Central memory CD4-positive, alpha-beta T cell (primary cell): ENCODE data around the gene KRTAP4-2.
"Not testable (repeated sequence)": the region's sequence is repeated elsewhere in the genome, so short reads cannot be mapped to it uniquely, and the experiment has no call there.

Experiments
- DNase-seq: peaks from one replicate; pipeline ENCODE4 v3.0.0; 2022
- total RNA-seq, 3 experiments: gene quantifications; one replicate each; lab custom pipeline; 2026; lab: John Stamatoyannopoulos, UW

Gene KRTAP4-2
- 0 reads per million in 3 experiments for total RNA-seq

- no peak for DNase-seq
Measured at GRCh38 chr17:41177727-41178271, at the start of gene KRTAP4-2. Gene KRTAP4-2, minus strand, starts transcription at chr17:41178221. Its CDS starts 57 bp downstream, at chr17:41178164.

DNA sequence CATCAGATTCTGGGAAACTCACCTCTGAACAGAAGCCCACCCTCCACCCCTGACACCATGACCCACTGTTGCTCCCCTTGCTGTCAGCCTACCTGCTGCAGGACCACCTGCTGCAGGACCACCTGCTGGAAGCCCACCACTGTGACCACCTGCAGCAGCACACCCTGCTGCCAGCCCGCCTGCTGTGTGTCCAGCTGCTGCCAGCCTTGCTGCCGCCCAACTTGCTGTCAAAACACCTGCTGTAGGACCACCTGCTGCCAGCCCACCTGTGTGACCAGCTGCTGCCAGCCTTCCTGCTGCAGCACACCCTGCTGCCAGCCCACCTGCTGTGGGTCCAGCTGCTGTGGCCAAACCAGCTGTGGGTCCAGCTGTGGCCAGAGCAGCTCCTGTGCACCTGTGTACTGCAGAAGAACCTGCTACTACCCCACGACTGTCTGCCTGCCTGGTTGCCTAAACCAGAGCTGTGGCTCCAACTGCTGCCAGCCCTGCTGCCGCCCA is 48.6 kb upstream of the KRTAP4-2 start, which contains the start of gene KRTAP9-2:
KRTAP9-2 (plus strand) TSS at position 51 of the 498 bp plus-strand sequence; CDS start at position 58, 7 bp downstream.
- not testable (repeated sequence) for DNase-seq

GRCh38 chr17:41226051-41226450 is 48.0 kb upstream of the KRTAP4-2 start:
- DNase-seq: no peak

- DNase-seq: no peak
Measured at GRCh38 chr17:41223821-41224220, 45.8 kb upstream of the KRTAP4-2 start.

GRCh38 chr17:41215681-41216080 is 37.7 kb upstream of the KRTAP4-2 start:
- no peak for DNase-seq

DNA sequence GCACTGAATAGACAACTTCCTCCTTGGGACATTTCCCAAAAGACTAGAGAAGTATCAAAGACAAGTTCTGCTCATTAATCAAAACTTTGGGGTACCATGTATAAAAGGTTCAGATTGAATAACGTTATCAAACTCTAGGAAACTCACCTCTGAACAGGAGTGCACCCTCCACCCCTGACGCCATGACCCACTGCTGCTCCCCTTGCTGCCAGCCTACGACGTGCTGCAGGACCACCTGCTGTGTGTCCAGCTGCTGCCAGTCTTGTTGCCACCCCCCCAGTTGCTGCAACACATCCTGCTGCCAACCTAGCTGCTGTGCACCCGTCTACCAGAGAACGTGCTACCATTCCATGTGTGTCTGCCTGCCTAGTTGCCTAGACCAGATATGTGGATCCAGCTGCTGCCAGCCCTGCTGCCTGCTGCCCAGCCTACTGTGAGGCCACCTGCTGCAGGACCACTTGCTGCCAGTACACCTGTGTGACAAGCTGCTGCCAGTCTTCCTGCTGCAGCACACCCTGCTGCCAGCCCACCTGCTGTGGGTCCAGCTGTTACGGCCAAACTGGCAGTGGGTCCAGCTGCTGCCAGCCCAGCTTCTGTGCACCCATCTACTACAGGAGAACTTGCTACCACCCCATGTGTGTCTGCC is 34.6 kb upstream of the KRTAP4-2 start:
- DNase-seq: no peak

DNA sequence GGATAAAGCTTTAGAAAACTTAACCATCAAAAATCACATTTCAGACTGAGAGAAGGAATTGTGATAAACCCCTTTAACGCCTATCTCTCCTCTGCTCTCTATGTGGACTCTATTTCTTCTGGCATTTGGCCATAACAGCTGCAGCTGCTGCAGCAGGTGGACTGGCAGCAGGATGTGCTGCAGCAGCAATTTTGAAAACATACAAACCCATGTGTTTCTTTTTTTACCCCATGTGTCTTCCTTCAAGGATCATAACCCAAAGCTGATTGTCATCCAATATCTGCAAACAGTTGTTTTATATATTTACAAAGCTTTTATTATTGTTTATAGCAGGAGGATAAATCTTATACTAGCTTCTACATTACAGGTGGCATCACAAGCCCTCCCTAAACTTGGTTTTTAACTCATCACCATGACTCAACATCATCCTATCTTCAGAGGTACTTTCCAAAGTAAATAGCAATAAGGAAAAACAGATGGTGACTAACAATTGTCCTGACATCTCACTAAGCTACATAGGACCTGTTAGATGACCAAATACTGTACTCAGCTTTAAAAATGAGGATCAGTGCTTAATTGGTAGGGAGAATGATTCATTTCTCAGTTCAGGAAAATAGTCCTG is 33.9 kb upstream of the KRTAP4-2 start:
- no peak for DNase-seq

- no peak for DNase-seq
Measured at GRCh38 chr17:41199421-41200078, 21.5 kb upstream of the KRTAP4-2 start.

DNA sequence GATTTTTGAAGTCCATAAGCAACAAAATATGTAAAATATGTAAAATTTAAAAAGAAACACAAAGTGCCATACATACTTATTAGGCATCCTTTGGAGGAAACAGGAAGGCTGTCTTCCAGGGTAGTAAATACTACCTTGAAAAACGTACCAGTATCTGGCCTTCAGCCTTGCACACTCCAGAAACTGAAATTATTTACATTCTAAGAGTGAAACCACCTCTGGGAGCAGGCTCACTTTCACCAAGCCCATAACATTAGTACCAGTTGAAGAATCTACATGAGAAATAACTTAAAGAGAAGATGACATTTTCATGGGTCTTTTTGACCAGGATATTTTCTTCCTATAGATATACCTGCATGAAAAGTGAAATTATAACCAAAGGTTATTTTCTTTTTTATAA is 18.0 kb upstream of the KRTAP4-2 start:
- DNase-seq: no peak

GRCh38 chr17:41190328-41190727 is 12.3 kb upstream of the KRTAP4-2 start:
- no peak for DNase-seq

GRCh38 chr17:41189837-41190318 is 11.9 kb upstream of the KRTAP4-2 start, which contains the start of gene KRTAP9-1:
Gene KRTAP9-1, plus strand, starts transcription at chr17:41189887. Its CDS starts 0 bp downstream, at chr17:41189887.
- not testable (repeated sequence) for DNase-seq

- DNase-seq: no peak
Measured at GRCh38 chr17:41186872-41187271, 8.9 kb upstream of the KRTAP4-2 start.

DNA sequence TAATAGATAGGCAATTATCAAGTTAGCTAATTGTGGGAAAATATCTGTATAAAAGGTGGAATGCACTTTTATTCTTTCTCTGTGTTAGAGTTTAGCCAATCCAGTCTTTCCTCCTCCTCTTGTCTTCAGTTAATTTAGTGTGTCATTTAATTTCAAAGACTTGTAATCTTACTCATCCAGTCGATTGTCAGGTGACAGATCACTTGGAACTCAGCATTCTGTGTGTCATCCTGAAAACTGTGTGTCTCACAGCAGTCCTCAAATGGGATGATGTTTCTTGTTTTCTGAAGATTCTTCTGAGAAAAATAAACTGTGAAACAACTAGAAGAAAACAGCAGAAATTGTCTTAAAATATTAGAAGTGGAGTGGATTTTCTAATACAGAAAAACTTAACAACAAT is 7.0 kb upstream of the KRTAP4-2 start:
- DNase-seq: no peak

GRCh38 chr17:41184480-41184961 is 6.5 kb upstream of the KRTAP4-2 start, which contains the start of gene KRTAP4-1:
Gene KRTAP4-1, minus strand, starts transcription at chr17:41184911. Its CDS starts 57 bp downstream, at chr17:41184854.
- no peak for DNase-seq

- no peak for DNase-seq
Measured at GRCh38 chr17:41178843-41179616, 1.0 kb upstream of the KRTAP4-2 start.

DNA sequence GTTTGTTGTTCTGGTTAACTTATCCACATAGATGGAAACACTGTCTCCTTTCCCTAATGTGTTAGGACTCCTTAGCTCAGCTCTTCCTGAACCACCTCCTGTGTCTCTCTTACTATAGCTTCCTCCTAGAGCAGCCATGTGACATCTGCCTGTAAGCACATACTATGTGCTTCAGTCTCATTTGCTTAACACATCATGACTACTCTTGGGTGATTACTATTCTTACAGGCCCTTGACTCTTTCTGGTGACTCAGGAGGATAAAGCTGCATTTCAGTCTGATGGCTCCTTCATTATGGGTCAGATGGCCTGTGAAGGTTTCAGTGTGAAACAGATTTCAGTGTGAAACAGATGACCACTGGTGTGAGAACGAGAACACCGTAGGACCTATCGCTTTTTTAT is 320 bp upstream of the KRTAP4-2 start:
- DNase-seq: no peak

DNA sequence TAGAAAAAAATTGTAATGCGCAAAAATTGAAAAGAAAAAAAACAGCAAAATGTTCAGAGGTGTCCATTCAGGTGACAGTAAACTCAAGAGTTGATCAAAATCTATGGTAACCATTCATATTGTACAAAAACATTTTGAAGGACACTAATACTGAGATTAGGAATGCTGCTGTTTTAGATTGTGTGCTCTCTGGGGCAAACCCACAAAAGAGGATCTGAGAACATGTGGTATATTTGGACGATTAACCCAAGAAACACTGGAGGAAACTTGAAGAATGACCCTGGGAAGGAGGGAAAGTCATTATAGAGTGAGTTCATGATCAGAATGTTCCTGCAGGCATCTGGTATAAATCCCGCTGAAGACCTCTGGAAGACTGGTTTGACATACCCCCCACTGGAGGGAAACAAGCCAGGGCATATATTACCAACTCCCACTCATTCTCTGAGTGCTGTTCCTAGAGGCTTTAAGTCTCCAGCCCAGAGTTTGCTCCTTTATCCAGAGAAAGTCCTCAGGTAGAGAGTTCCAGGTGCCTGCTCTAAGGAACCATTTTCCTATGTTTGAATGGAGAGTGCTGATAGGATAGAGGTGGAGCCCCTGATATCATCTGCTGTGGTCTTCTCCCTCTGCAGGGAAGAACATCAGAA is 1.2 kb downstream of the KRTAP4-2 start:
- no peak for DNase-seq

DNA sequence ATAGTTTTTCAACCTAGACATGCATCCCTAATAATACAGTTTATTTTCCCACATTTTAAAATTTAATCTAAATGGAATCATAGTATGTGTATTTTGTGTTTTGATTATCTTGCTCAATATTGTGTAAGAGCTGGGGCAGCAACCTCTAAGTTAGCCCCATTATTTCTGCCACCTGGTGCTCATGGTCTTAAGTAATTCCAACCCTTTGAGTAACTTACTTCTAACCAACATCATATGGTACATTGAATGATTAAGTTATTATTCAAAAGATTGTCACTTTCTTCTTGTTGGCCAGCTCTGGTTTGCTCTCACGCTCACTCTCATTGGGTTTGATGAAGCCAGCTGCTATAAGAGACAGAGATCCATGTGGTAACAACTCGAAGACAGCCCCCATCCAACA is 6.1 kb downstream of the KRTAP4-2 start:
- no peak for DNase-seq

- no peak for DNase-seq
Measured at GRCh38 chr17:41168121-41168520, 9.9 kb downstream of the KRTAP4-2 start, which contains the start of gene KRTAP4-3. Gene KRTAP4-3, minus strand, starts transcription at chr17:41168221. Its CDS starts 49 bp downstream, at chr17:41168172.

DNA sequence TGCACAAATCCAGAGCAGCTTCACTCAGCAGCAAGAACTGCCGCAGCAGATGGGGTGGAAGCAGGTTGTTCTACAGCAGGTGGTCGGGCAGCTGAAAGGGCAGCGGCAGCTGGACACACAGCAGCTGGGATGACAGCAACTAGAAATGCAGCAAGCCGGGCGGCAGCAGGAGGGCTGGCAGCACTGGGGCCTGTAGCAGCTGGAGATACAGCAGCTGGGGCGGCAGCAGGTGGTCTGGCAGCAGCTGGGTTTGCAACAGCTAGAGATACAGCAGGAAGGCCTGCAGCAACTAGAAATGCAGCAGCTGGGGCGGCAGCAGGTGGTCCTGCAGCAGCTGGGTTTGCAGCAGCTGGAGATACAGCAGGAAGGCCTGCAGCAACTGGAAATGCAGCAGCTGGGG is 10.5 kb downstream of the KRTAP4-2 start:
- no peak for DNase-seq

GRCh38 chr17:41163828-41164227 is 14.2 kb downstream of the KRTAP4-2 start:
- no peak for DNase-seq
